Omental fat pad (tissue), 4 donors: ENCODE results near the gene SPATA32. TPM values are rescaled to one million over a fixed set of nuclear protein-coding genes. Genes with fewer than 3 reads are reported as not detected.

Source experiments
- ATAC-seq: fragments of 150-250 bp; one replicate; pipeline ENCODE4 v1.9.1; 2016; ENCODE audit warnings: mild to moderate bottlenecking, moderate library complexity; ENCODE audit not compliant: low FRiP score
- DNase-seq: peaks from one replicate; pipeline ENCODE4 v3.0.0-alpha.2; 2019; ENCODE audit warnings: low spot score
- total RNA-seq, 4 donors: library from RNA; depleted of rRNA; stranded (reverse); fragments of >200 nt; gene quantifications; one replicate each; pipeline ENCODE4 v1.1.0, GENCODE V29; 2016
- TF ChIP-seq, protein P1 (sequence below), 3 donors: fragments of 450-650 bp; IDR thresholded peaks; one replicate each; pipeline ENCODE4 v1.5.1; 2016 to 2017; ENCODE audit warnings: antibody characterized with exemption in 3 of 3, mild to moderate bottlenecking in 3 of 3, moderate library complexity in 2 of 3

SPATA32 gene
- total RNA-seq, 4 donors from 2014 or later: 0.65 TPM; not detected in 3

DNA sequence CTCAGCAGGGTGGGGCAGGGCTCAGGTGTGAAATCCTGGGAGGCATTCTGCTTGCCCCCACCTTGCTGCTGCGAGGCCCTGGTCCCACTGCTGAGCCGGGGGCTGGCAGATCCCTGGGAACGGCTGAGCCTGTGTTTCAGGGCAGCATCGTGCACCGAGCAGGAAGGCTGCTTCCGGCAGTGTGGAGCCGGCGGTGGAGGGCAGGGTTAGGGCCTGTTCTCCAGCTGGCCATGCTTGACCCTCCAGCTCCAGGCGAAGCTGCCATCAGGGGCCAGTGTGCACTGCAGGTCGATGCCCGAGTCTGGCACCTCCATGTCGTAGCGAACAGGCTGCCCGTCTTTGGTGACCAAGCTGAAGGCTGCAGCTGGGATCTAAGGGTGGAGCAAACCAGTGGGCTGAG lies 2.5 kb upstream of the SPATA32 start:
- no peak for DNase-seq
- ATAC-seq: no peak
- TF ChIP-seq, protein P1, sequence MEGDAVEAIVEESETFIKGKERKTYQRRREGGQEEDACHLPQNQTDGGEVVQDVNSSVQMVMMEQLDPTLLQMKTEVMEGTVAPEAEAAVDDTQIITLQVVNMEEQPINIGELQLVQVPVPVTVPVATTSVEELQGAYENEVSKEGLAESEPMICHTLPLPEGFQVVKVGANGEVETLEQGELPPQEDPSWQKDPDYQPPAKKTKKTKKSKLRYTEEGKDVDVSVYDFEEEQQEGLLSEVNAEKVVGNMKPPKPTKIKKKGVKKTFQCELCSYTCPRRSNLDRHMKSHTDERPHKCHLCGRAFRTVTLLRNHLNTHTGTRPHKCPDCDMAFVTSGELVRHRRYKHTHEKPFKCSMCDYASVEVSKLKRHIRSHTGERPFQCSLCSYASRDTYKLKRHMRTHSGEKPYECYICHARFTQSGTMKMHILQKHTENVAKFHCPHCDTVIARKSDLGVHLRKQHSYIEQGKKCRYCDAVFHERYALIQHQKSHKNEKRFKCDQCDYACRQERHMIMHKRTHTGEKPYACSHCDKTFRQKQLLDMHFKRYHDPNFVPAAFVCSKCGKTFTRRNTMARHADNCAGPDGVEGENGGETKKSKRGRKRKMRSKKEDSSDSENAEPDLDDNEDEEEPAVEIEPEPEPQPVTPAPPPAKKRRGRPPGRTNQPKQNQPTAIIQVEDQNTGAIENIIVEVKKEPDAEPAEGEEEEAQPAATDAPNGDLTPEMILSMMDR (IDR thresholded peaks at IDR 0.05): no peak

DNA sequence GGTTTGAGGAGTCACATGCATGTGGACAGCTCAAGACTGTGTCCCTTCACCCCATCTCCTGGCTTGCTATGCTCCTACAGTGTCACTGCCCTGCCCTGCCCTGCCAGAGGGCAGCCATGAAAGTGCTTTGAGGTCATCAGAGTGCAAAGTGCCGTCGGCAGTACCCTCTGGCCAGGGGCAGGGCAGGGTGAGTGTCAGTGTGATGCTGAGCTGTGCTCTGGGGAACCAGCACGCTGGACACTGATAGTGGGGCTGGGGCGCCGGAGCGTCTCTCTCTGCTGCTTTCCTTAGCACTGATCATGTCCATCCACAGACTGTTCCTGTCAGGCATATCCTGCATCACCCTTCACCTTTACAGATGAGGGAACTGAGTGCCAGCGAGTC lies 1.6 kb upstream of the SPATA32 start:
- ATAC-seq (no peak), DNase-seq (no peak)
- TF ChIP-seq, protein P1 (IDR thresholded peaks at IDR 0.05): no peak

DNA sequence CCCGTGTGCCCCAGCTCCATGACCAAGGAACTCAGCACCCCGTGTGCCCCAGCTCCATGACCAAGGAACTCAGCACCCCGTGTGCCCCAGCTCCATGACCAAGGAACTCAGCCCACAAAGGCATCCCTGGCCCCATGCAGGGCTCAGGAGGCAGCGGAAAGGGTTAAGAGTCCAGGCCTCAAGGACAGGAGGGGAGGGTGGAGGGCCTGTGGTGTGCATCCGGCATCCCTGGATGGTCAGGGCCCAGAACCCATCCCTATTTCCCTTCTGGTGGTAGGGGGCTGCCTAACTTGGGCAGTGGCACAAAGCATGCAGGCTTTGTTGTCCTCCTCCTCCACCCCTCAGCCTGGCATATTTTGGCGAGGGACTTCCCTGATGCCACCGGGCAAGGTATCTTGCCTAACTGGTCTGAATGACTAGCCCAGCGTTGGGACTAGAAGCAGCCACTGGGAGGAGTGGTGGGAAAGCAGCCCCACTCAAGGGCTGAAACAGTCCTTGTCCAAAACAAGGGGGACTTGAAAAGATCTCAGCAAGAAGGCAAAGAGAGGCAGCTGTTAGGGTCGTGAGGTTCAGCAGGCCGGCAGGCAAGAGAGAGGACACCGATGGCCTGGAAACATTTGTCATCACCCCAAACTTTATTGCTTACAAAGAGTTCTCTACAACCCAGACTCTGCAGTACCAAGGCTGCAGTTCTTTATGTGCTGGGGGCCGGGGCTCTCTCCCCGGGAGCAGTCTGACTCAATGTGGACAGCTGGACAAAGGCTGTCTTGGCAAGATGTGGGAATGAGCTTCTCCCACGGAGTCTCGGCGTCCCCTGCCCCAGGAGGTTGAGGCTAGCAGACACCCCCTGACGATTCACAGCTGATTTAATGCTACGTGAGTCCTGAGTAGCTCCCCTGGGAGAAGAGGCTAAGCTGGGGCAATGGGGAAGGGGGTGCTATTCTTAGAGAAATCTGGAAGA lies 902 bp upstream of the SPATA32 start:
- ATAC-seq: no peak
- DNase-seq: no peak
- TF ChIP-seq, protein P1 (IDR thresholded peaks at IDR 0.05): no peak

DNA sequence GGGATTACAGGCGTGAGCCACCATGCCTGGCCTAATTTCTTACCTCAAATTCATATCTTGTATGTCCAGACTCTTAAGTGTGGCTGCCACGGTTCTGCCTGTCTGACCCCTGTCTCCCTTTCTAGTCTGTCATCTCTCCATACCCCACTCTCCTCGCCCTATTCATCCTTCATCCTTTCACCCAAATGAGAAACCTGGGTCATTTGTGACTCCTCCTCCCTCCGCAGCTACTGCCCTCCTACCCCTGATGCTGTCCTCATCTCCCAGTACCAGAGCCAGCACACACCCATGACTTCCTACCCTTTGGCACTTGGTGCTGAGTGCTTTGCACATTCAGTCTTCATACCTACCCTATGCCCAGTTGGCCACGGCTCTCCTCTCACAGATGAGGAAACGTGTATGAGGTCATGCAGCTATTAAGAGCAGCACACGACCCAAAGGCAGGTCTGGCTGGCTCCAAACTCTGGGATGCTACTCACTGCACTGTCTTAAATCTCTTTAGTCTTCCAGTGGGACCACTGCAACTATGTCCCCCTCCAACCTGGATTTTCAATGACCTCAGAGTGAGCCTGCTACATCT lies 1.6 kb downstream of the SPATA32 start:
- DNase-seq (no peak), ATAC-seq (no peak)
- TF ChIP-seq, protein P1 (IDR thresholded peaks at IDR 0.05): no peak

DNA sequence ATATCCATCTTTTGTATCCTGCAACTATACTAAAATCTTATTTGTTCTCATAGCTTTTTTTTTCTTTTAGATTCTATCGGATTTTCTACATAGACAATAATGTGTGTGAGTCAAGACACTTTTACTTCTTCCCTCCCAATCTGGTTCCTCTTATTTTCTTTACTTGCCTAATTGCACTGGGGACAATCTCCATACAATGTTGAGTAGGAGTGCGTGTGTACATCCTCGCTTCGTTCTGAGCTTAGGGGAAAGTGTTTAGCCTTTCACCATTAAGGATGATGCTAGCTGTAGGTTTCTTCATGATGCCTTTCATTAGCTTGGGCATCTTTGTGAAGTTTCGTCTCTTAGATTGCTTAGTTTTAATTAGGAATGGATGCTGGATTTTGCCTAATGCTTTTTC lies 2.9 kb downstream of the SPATA32 start:
- TF ChIP-seq, protein P1 (IDR thresholded peaks at IDR 0.05): no peak
- ATAC-seq (no peak), DNase-seq (no peak)

DNA sequence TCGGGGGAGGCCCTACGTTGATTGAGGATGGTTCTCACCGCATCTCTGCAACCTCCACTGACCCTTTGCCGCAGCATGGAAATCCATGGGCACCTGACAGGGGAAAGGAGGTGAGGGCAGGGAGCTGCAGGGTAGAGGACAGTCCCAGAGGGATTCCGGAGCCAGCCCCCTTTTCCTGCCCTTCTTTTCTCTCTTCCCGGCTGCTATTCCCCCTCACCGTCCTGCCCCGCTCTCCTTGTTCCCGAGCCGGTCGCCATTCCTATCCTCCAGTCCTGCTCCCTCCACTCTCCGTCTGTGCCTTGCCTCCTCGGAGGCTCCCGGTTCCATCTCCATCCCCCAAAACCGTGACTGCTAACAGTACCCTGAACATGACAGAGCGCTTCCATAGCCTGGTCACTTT lies 4.8 kb downstream of the SPATA32 start:
- TF ChIP-seq, protein P1 (IDR thresholded peaks at IDR 0.05): no peak
- ATAC-seq (no peak), DNase-seq (no peak)
